ENCODE results near the gene SMAD1. TPM values are rescaled to one million over a fixed set of nuclear protein-coding genes. Genes with fewer than 3 reads are reported as not detected.

Gene SMAD1
- polyA plus RNA-seq, 1 donor (not counting 4 experiments of a cell fraction or from before 2014, with no cell fraction given), result 33.5 TPM

- H3K79me2 ChIP-seq (ENCODE audit: control insufficient read depth, insufficient read depth, low read length), result no peaks in the 10 kb centered on the region
- no peak for DNase-seq (ENCODE audit: low read depth, low spot score)
Measured at GRCh38 chr4:145438298-145438697, 43.4 kb upstream of the SMAD1 start.

GRCh38 chr4:145440292-145441007 is 41.2 kb upstream of the SMAD1 start:
- TF ChIP-seq CTCF (optimal IDR thresholded peaks at IDR 0.05 in 1 of 3, IDR thresholded peaks at IDR 0.05 in 1 of 3, conservative IDR thresholded peaks at IDR 0.05 in 1 of 3; ENCODE audit: extremely low read depth in 1 of 3, insufficient read depth in 2 of 3, low read length in 3 of 3), result no peak
- no peak for TF ChIP-seq EZH2 (IDR thresholded peaks at IDR 0.05; ENCODE audit: low read length)
- no peak overlapping the region for H3K27ac ChIP-seq (ENCODE audit: control insufficient read depth, insufficient read depth, low read length)
- no peaks in the 10 kb centered on the region for H3K36me3 ChIP-seq (ENCODE audit: control insufficient read depth in 2 of 2, extremely low read depth in 1 of 2, insufficient read depth in 2 of 2, low read length in 2 of 2)
- H3K4me2 ChIP-seq (ENCODE audit: control insufficient read depth, extremely low read depth, insufficient read depth, low read depth, low read length), result no peak overlapping the region
- H3K9ac ChIP-seq (ENCODE audit: control insufficient read depth, extremely low read depth, insufficient read depth, low read length), result no peak overlapping the region
- H2AFZ ChIP-seq (ENCODE audit: control insufficient read depth, low read length), result no peak overlapping the region
- DNase-seq (ENCODE audit: low read depth, low spot score), result no peak
- FAIRE-seq, result no peak
- no peaks in the 10 kb centered on the region for H3K9me1 ChIP-seq (ENCODE audit: control insufficient read depth, extremely low read depth, insufficient read depth, low read length)
- no peaks in the 10 kb centered on the region for H3K27me3 ChIP-seq (ENCODE audit: control insufficient read depth, extremely low read depth, insufficient read depth, low read length)
- no peaks in the 10 kb centered on the region for H3K79me2 ChIP-seq (ENCODE audit: control insufficient read depth, insufficient read depth, low read length)
- no peaks in the 10 kb centered on the region for H4K20me1 ChIP-seq (ENCODE audit: control insufficient read depth, extremely low read depth, insufficient read depth, low read length)
- H3K4me3 ChIP-seq (ENCODE audit: control insufficient read depth in 2 of 3, extremely low read depth in 1 of 3, insufficient read depth in 2 of 3, low read depth in 1 of 3, low read length in 3 of 3), result no peak overlapping the region
- peaks cover 24% of the 10 kb centered on the region for H3K4me1 ChIP-seq (ENCODE audit: control insufficient read depth, extremely low read depth, insufficient read depth, low read length)
- dilution Hi-C loops (cut with MboI; ENCODE audit: extremely low pct_ligation_motif_present, low sequenced_read_pairs), result no loop called here
- H3K9me3 ChIP-seq (ENCODE audit: control insufficient read depth, low read depth, low read length), result no peaks in the 10 kb centered on the region

More at GRCh38 chr4:145438298-145438697, 43.4 kb upstream of the SMAD1 start:
- FAIRE-seq, result no peak
- Histone ChIP-seq H3K36me3 (ENCODE audit: control insufficient read depth in 2 of 2, extremely low read depth in 1 of 2, insufficient read depth in 2 of 2, low read length in 2 of 2) (no peaks in the 10 kb centered on the region), H2AFZ (ENCODE audit: control insufficient read depth, low read length) (no peak overlapping the region), H3K4me3 (ENCODE audit: control insufficient read depth in 2 of 3, extremely low read depth in 1 of 3, insufficient read depth in 2 of 3, low read depth in 1 of 3, low read length in 3 of 3) (no peak overlapping the region), H3K9me3 (ENCODE audit: control insufficient read depth, low read depth, low read length) (no peaks in the 10 kb centered on the region), H3K27me3 (ENCODE audit: control insufficient read depth, extremely low read depth, insufficient read depth, low read length) (no peaks in the 10 kb centered on the region), H3K9ac (ENCODE audit: control insufficient read depth, extremely low read depth, insufficient read depth, low read length) (no peak overlapping the region), H4K20me1 (ENCODE audit: control insufficient read depth, extremely low read depth, insufficient read depth, low read length) (no peaks in the 10 kb centered on the region), H3K9me1 (ENCODE audit: control insufficient read depth, extremely low read depth, insufficient read depth, low read length) (no peaks in the 10 kb centered on the region), H3K4me1 (ENCODE audit: control insufficient read depth, extremely low read depth, insufficient read depth, low read length) (peaks cover 27% of the 10 kb centered on the region), H3K4me2 (ENCODE audit: control insufficient read depth, extremely low read depth, insufficient read depth, low read depth, low read length) (no peak overlapping the region), H3K27ac (ENCODE audit: control insufficient read depth, insufficient read depth, low read length) (no peak overlapping the region)
- dilution Hi-C loops (cut with MboI; ENCODE audit: extremely low pct_ligation_motif_present, low sequenced_read_pairs), result no loop called here
- no peak for TF ChIP-seq EZH2 (IDR thresholded peaks at IDR 0.05; ENCODE audit: low read length)
- no peak for TF ChIP-seq CTCF (optimal IDR thresholded peaks at IDR 0.05 in 1 of 3, IDR thresholded peaks at IDR 0.05 in 1 of 3, conservative IDR thresholded peaks at IDR 0.05 in 1 of 3; ENCODE audit: extremely low read depth in 1 of 3, insufficient read depth in 2 of 3, low read length in 3 of 3)

Measured in keratinocyte (primary cell).